ENCODE data around the gene C13orf46. TPM values are rescaled to one million over a fixed set of nuclear protein-coding genes. Genes with fewer than 3 reads are reported as not detected.

C13orf46 gene
- total RNA-seq, 1 experiment from 2014 or later, result not detected

DNA sequence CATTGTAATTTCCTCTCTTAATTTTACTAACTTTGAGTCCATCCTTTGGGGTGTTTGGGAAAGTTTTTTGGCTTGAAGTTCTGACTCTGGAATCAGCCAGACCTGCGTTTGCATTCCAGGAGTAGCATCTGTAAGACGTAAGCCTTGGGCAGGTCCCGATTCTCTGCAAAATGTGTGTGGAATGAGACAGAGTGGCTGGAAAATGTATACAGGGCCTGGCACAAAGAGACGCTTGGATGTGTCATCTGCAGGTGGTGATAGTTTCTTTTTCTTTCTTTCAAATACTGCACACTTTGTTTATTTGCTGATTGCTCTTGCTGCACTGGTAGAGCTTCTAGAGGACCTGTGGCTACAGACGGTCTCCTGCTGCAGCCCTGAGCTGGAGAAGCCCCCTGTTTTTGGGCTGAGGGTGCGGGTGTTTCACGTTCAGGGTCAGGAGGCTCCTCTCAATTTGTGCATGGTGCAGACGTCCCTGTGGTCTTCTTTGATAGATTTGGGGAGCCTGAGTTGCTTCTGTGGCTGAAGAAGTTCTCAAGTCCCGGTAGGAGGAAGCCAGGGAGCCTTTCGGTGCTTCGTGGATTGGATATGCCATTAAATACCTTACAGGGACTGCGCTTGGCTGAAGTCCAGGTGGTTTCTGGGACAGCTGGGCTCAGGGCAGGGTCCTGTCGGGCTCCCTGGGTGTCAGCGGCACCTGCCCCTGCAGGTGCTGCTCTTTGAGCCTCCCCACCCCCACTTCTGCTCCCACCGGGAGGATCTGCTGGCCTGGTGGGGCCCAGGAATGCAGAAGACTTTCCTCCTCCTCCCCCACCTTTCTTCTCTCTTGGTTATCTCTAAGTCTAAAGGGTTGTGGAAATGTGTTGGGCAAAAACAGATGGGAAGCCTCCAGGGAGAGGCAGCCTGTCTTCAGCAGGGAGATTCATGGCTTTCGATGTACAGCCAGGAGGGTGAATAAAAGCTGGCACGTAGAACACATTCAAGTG lies 66.0 kb downstream of the C13orf46 start:
- DNase-seq (ENCODE audit: low read depth), result peak; percentile 81

- DNase-seq (ENCODE audit: low read depth), result peak; percentile 36
Measured at GRCh38 chr13:113906571-113906970, 67.3 kb downstream of the C13orf46 start.

DNA sequence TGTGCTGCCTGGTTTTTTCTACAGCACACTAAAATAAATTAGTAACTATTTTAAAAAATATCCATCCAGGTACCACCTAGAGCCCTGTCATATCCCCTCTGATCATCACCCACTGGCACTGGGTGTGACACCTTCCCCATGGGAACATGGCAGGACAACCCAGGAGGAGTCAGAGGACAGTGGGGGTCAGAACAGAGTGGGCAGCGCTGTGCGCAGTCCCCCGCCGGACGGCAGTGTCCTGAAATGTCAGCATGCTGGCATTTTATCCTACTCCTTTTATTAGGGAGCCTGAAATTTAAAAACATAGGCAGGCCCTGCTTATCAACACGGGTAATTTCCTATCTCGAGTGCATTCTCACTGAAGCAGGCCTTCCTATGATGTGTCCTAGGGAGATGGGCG lies 67.9 kb downstream of the C13orf46 start:
- no peak for DNase-seq (ENCODE audit: low read depth)

DNA sequence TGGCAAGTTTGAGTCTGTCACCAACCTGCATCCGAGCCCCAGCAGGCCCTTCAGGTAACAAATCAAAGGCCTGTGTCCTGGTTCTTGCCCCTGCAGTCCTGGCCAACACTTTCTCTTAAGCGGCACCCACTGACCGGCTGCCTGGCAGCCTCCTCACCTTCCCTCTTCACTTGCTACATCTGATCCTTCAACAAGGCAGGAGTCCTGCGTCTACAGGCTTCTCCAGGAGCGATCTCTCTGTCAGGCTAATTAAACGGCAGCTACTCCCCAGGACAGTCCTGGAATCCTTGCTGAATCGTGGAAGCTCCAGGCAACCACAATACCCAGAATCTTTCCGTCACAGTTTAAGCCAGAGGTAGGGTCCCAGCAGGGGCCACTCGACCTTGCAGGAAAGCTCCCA lies 68.9 kb downstream of the C13orf46 start:
- no peak for DNase-seq (ENCODE audit: low read depth)

GRCh38 chr13:113904411-113904810 lies 69.5 kb downstream of the C13orf46 start:
- peak; percentile 36 for DNase-seq (ENCODE audit: low read depth)

DNA sequence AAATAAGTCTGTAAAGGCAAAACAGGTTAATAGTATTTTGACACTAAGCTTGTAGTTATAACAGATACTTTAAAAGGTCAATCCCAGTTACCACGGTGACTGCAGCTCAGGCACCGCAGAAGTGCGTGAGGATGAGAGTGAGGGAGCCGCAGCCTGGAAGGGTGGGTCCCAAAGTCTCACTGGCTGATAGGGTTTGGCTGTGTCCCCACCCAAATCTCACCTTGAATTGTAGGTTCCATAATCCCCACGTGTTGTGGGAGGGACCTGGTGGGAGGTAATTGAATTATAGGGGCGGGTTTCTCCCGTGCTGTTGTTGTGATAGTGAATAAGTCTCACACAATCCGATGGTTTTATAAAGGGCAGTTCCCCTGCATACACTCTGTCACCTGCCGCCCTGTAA lies 70.0 kb downstream of the C13orf46 start:
- no peak for DNase-seq (ENCODE audit: low read depth)

Other genes with a start within 250 kb of the C13orf46 start
- 0.60 and 0.78 TPM in 2 replicates for gene TMEM255B, start 214.8 kb downstream of the C13orf46 start, total RNA-seq (2014; rRNA removed; shearing (Covaris generic))
- 91.2 and 119 TPM in 2 replicates for gene GAS6, start 110.0 kb downstream of the C13orf46 start, total RNA-seq (2014; rRNA removed; shearing (Covaris generic))
- gene RASA3, start 158.5 kb upstream of the C13orf46 start, total RNA-seq (2014; rRNA removed; shearing (Covaris generic)), result 22.8 and 24.4 TPM in 2 replicates
- not detected in 2 replicates for gene CFAP97D2, start 205.2 kb upstream of the C13orf46 start, total RNA-seq (2014; rRNA removed; shearing (Covaris generic))